MM.1S (cell line): ENCODE data around the gene HNF1A.
A peak's percentile ranks its signal among the peaks of the same experiment; 100 is the strongest.

Experiments used
- EZH2phosphoT487 ChIP-seq: fragments of 300-600 bp; sonication (generic); IDR thresholded peaks from 2 replicates; pipeline ENCODE4 v1.6.1; 2018; ENCODE audit warnings: antibody characterized with exemption, low read length
- TF ChIP-seq, protein P1 (sequence below): fragments of 300-600 bp; sonication (generic); IDR thresholded peaks from 2 replicates; pipeline ENCODE4 v1.5.1; 2016; ENCODE audit warnings: antibody characterized with exemption, low read length, mixed read lengths

DNA sequence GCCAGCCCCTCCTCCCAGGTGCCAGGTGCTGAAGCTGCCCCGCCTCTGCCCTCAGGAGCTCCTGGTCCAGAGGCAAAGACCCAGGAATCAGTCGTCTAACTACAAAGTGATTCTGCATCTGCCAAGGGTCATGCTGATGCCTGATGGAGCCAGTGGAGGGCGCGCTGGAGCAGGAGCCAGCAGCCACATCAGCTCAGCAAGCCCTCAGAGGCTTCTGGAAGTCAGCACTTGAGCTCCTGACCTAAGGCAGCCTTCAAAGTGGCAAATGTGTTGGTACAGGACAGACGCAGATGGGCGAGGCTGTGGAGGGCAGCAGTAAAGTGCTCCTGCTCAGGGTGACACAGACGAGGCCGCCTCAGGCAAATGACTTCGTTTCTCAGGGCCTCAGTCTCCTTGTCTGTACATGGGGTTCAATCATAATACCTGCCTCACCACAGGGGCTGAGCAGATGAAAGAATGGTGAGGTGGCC, 27.0 kb downstream of the HNF1A start:
- TF ChIP-seq, protein P1, sequence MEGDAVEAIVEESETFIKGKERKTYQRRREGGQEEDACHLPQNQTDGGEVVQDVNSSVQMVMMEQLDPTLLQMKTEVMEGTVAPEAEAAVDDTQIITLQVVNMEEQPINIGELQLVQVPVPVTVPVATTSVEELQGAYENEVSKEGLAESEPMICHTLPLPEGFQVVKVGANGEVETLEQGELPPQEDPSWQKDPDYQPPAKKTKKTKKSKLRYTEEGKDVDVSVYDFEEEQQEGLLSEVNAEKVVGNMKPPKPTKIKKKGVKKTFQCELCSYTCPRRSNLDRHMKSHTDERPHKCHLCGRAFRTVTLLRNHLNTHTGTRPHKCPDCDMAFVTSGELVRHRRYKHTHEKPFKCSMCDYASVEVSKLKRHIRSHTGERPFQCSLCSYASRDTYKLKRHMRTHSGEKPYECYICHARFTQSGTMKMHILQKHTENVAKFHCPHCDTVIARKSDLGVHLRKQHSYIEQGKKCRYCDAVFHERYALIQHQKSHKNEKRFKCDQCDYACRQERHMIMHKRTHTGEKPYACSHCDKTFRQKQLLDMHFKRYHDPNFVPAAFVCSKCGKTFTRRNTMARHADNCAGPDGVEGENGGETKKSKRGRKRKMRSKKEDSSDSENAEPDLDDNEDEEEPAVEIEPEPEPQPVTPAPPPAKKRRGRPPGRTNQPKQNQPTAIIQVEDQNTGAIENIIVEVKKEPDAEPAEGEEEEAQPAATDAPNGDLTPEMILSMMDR = peak; percentile 58
- TF ChIP-seq EZH2phosphoT487 = no peak
